PFSK-1 (cell line): ENCODE data around the gene NTPCR.

ENCODE experiments used
- FOXP2 ChIP-seq: optimal IDR thresholded peaks from 2 replicates; pipeline ENCODE3; 2011; ENCODE audit warnings: borderline replicate concordance, control low read depth, inconsistent platforms; ENCODE audit not compliant: insufficient read depth; ENCODE audit errors: extremely low read length, extremely low read depth
- POLR2AphosphoS5 ChIP-seq: IDR thresholded peaks from 2 replicates; pipeline ENCODE4 v1.6.1; 2012; ENCODE audit warnings: low read depth, mild to moderate bottlenecking, control low read depth, low read length, moderate library complexity
- REST ChIP-seq, 2 experiments: IDR thresholded peaks; 2 replicates each; pipeline versions ENCODE4 v1.6.1 to v1.8.0; 2011 to 2012; ENCODE audit warnings: low read depth in 2 of 2, low read length in 2 of 2, control low read depth in 1 of 2, inconsistent platforms in 1 of 2, mild to moderate bottlenecking in 1 of 2, moderate library complexity in 1 of 2; ENCODE audit not compliant: insufficient read depth in 1 of 2
- SIN3A ChIP-seq: IDR thresholded peaks from 2 replicates; pipeline ENCODE4 v1.6.1; 2012; ENCODE audit warnings: mild to moderate bottlenecking, low read length, moderate library complexity, borderline replicate concordance; ENCODE audit not compliant: insufficient read depth
- TAF1 ChIP-seq: IDR thresholded peaks from 2 replicates; pipeline ENCODE4 v1.6.1; 2012; ENCODE audit warnings: low read length, control low read depth, borderline replicate concordance; ENCODE audit not compliant: insufficient read depth

NTPCR gene

GRCh38 chr1:233019083-233019482 lies 68.7 kb downstream of the NTPCR start:
- TF ChIP-seq TAF1 (no peak), REST (IDR thresholded peaks at IDR 0.05; ENCODE audit: insufficient read depth in 1 of 2, low read depth in 2 of 2, low read length in 2 of 2) (no peak), FOXP2 (no peak), SIN3A (no peak), POLR2AphosphoS5 (no peak)

- TF ChIP-seq REST (IDR thresholded peaks at IDR 0.05; ENCODE audit: insufficient read depth in 1 of 2, low read depth in 2 of 2, low read length in 2 of 2) (no peak), SIN3A (0 out of 2 replicates have a peak, but pooled peaks have one; percentile 20)
These were observed 69.4 kb downstream of the NTPCR start for GRCh38 chr1:233019778-233020325.

GRCh38 chr1:233020426-233020825 lies 70.0 kb downstream of the NTPCR start:
- no peak for TF ChIP-seq REST (IDR thresholded peaks at IDR 0.05; ENCODE audit: insufficient read depth in 1 of 2, low read depth in 2 of 2, low read length in 2 of 2)
- no peak for TF ChIP-seq TAF1
- no peak for TF ChIP-seq FOXP2
- TF ChIP-seq SIN3A, result no peak

GRCh38 chr1:233022246-233022645 lies 71.8 kb downstream of the NTPCR start:
- TF ChIP-seq SIN3A, result no peak
- TF ChIP-seq TAF1, result no peak
- TF ChIP-seq REST (IDR thresholded peaks at IDR 0.05; ENCODE audit: insufficient read depth in 1 of 2, low read depth in 2 of 2, low read length in 2 of 2), result no peak
- no peak for TF ChIP-seq POLR2AphosphoS5
- TF ChIP-seq FOXP2, result no peak

- no peak for TF ChIP-seq FOXP2
- TF ChIP-seq SIN3A, result no peak
- no peak for TF ChIP-seq POLR2AphosphoS5
- no peak for TF ChIP-seq TAF1
- no peak for TF ChIP-seq REST (IDR thresholded peaks at IDR 0.05; ENCODE audit: insufficient read depth in 1 of 2, low read depth in 2 of 2, low read length in 2 of 2)
These were observed 73.8 kb downstream of the NTPCR start for GRCh38 chr1:233024199-233024598.
